Amniotic stem cell (primary cell): ENCODE results near the gene SLC2A9.

Experiments used
- DNase-seq: peaks from one replicate; lab custom pipeline; 2025; lab: John Stamatoyannopoulos, UW

The SLC2A9 gene

DNA sequence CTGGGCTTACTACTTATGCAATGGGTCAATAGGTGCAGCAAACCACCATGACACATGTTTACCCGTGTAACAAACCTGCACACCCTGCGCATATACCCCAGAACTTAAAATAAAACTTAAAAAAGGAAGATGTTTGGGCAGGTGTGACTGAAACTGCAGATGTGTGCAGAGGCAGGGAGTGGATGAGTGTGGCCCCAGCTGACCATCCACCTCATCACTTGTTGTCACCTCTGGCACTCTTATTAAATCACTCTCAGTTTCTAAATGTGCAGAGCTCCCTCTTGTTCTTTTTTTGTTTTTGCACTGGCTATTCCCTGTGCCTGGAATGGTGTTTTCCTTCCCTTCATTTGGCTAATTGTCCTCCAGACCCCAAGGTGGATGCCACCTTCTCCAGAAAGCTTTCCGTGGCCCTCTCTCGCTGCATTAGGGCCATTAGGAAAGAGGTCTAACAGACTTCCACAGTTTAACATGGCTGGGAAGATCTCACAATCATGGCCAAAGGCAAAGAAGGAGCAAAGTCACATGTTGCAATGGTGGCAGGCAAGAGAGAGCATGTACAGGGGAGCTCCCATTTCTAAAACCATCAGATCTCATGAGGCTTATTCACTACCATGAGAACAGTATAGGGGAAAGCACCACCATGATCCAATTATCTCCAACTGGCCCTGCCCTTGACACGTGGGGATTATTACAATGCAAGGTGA is 58.5 kb downstream of the SLC2A9 start:
- no peak for DNase-seq

DNA sequence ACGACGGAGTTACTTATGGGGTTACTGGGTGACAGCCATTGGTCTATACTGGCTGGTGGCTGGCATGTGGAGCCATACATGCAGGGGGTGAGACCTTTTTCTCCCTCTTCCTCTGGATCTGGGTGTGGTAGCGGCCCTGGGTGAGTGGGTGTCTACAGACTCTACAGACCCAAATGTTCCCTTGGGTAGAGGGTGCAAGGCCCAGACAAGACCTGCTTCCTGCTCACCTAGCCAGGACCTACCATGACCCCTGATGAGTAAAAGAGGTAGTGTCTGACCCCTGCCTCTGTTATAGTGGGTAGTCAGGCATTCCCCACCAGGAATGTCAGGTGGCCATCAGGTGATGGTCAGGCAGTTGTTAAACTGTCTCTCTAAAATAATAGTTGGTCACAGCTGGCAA is 66.8 kb downstream of the SLC2A9 start:
- DNase-seq = no peak

DNA sequence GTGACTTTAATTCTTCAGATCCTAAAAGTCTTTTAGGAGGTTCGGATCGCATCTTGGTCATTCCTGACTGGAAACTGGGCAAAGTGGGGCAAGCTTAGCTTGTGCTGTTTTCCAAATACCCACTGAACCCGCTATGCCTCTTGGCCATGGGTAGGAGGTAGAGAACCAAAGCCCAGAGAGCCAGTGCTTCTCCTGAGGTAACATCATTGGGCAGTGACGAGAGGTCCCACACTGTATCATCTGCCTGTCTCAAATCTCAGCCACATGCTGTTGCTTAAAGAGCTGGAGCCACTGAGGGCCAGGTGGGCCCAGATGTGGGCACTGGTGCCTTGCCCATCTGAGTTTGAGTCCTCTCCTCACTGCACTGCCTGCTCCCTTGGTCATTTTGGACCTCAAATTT is 68.2 kb downstream of the SLC2A9 start:
- no peak for DNase-seq

DNA sequence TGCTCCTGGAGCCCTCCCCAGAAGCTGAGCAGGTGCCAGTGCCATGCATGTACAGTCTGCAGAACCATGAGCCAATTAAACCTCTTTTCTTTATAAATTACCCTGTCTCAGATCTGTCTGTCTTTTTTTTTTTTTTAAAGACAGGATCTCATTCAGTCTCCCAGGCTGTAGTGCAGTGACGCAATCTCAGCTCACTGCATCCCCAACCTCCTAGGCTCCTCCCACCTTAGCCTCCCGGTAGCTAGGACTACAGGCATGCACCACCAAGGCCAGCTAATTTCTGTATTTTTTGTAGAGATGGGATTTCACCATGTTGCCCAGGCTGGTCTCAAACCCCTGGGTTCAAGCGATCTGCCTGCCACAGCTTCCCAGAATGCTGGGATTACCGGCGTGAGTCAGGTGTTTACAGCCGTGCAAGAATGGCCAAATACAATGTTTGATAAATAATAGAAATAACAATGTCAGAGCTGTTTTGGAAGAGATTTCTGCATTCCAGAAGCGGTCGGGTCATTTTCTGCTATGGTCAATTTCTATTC is 68.8 kb downstream of the SLC2A9 start:
- no peak for DNase-seq

DNA sequence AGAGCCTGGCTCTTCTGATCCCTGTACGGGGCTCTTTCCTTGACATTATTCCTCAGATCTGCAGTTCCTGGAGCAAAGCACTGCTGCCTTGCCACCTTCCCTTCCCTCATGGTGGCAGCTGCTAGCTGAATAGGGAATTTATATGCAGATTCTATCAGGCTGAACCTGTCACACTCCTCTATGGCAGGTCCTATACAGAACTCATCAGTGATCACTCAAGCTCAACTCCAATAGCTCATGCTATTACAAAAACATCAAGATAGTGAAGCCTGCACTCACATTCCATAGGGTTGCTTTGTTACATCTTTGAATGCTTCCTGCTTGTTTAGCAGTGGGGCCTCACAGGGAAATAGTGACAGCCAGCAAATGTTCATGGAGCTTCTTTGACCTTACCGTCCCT is 71.7 kb downstream of the SLC2A9 start:
- DNase-seq = no peak

DNA sequence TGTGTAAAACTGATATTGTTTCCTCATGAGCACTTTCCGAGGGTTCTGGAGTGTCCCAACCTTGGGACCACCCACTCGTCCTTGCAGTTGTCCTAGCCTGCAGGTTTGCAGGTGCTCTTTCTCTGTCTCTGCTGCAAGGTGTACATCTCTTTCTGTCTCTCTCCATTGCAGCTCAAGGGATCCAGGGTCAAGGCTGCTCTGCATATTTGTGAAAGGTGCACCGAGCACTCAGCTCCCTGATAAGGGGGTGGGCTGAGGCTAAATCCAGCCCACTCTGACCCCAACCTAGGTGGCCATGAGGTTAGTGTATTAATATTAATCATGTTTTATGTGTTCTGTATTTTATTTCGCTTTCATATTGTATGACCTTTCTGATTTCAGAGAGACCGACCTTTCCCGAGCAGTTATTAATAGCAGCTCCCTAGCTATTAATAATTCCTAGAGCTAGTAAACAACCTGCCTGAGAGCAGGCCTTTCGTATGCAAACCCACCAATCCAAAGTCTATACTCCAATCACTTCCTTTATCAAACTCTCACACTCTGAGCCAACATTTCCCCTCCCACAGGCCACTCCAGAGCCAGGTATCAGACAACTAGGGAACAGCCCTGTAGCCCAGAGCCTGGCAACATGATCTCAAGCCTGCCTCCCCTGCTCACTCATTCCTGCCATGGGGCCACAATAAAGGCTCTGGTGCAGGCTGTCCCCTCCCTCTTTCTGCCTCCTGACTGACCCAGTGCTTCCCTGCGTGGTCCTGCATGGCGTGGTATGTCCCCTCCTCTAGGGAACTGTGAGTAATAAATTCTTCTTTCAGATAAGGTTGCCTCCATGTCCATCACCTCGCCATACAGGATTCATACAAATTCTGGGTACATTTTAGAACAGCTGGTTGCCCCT is 73.9 kb downstream of the SLC2A9 start:
- DNase-seq = no peak

DNA sequence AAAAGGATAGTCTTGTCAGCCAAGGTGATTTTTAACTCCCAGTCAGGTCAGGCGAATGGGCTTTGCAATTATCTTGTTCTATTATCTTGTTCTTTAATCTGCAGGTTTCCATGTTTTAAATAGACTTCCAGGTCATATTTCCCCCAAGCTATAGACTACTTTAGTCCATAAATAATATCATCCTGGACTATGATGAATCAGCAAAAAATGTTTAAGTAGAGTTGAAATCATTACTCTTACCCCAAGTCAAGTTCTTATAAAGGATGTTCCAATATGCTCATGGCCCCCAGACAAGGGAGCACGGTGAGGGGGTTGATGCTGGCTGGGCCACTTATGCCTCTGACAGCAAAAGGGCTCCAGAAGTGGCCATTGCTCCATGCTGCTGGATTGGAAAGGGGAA is 75.1 kb downstream of the SLC2A9 start:
- no peak for DNase-seq

DNA sequence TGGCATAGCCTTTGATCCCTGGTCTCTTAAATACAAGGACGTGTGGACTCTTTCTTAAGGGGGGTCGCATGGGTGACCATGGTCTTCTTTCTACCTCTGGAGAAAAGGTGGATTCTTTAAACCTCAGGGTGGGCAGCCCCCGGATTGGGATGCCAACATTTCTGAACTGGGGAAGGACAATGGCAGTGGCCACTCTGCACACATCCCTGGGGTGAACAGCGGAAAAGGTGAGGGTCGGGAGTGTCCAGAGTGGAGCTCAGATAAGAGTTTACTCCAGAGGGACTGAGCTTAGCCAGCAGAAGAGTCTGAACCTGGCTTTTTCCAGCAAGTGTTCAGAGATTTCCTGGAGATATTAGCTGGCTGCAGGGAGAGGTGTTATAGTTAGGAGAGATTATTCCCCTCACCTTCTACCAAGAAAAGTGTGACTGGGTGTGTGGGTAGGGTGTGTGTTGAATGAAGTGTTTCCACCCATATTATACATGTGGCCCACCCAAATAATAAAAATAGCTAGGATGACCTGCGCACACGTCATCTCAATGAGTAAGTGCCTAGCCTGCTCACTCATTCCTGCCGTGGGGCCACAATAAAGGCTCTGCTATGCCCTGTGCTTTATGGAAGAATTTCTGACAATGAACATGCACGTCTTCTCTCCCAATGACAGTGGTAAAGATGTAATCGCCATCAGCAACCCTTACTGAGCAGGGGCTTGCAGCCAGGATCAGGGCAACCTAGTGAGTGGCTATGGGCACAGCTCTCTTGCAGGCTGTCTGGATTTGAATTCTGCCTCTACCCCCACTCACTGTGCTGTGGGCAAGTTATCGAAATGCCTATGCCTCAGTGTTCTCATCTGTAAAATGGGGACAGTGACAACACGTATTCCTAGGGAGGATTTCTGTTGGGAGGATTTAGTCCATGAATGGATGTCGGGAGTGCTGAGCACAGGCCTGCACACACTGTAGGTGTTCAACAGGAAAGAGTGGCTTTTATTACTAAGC is 76.6 kb downstream of the SLC2A9 start:
- no peak for DNase-seq

DNA sequence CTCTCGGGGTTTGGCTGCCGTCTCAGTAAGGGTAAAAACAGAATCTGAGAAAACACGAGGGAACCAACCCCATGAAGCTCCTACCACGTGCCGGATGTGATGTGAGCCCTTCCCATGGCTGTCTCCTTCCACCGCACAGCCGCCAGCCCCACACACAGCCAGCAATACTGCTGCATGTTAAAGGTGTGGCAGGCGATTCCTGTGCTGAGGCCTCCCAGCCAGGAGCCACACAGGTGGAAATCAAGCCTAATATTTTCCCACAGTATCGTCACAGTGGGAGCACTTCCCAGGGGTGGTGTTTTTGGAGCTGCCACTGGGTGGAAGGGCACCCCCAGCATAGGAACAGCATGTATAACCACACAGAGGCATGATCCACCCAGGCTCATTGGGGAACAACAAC is 77.5 kb downstream of the SLC2A9 start:
- no peak for DNase-seq

DNA sequence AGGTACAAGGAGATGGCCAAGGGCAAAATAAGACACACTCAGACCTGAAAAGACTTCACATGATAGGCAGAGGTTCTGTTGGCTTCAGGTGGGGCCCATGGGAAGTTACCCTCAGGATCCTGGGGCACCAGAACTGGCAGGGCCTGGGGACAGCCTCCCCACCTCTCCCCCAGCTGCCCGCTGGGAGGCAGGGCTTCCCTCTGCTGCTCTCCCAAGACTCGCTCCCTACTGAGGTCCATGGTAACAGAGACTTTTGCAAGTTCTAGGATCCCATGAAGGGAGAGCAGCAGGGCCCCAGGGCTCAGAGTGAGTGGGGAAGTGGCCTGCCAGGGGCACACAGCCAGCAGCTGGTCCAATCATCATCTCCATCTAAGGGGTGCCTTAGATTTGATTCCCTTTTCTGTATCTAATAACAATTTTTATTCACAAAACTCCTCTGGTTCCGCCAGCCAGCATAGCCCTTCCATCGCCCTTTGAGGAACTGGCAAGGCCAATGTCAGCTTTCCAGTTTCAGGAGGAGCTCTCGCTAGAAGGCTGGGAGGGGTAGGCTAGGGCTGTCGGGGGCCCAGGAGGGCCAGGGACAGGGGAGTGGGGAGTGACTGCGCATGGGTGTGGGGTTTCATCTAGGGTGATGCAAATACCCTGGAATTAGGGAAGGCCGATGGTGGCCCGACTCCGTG is 78.2 kb downstream of the SLC2A9 start:
- no peak for DNase-seq

DNA sequence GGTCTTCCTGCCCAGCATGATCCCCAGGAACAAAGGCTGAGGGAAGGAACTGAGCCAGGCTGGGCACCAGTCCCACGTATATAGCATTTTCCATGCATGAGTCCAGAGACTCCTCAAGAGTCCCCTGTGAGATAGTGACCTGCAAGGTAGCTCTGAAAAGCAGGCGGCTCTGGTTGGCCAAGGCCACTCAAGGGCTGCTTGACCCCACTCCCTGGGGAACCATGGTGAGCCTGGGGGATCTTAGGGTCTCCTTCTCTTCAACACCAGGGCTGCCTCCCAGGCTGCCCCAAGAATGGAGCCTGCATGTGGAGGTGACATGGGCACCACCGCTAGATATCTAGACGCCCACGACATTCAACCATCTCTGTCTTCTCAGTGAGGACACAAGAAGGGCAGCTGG is 79.2 kb downstream of the SLC2A9 start:
- no peak for DNase-seq

DNA sequence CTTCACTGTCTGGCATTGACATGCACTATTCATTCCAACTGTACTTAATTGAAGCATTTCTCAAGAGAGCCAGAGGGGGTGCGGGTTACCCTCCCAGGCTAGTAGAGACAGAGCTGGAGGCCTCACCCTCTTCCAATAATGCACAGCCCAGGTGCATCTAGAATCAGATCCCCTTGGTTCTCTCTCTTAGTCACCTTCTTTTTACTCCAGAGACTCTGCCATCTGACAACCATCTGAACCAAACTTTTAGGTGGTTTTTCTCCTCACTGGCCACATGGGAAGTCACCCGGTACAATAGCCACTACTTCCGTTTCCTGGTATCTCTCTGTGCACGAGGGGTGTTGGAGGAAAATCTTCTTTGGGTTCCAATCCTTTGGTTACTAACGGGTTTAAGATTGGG is 81.3 kb downstream of the SLC2A9 start:
- no peak for DNase-seq

DNA sequence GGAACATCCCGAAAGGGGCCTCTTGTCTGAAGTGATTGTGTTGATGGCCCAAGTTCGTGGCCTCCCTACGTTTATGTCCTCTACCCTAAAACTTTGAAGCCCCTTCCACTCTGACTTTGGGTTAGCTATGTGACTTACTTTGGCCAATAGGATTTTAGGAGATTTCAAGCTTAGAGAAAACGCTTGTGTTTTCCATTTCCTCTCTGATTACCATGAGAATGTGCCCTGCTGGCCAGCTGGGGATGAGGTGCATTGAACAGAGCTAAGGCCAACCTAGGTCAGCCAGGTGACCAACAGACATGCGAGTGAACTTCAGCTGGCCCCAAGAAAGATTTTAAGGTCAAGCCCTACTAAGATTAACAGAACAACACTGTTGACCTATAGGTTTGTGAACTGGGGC is 82.4 kb downstream of the SLC2A9 start:
- no peak for DNase-seq

DNA sequence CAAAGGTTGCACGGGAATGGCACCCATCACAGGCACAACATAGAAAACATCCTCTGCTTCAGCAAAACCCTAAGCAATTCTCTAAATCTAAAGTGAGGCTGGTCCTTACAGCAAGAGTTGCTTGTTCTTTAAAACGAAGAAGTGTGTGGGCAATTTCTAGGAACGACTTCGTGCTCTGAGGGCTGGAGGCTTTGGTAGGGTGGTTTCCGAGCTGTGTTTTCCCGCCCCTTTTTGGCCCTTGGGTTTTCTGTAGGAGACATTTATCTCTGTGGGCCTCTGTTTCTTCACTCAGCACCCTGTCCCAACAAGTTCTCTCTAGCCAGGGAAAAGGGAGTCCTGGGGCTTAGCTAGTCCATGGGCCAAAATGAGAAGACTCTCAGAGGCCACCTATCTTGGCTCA is 84.2 kb downstream of the SLC2A9 start:
- no peak for DNase-seq

DNA sequence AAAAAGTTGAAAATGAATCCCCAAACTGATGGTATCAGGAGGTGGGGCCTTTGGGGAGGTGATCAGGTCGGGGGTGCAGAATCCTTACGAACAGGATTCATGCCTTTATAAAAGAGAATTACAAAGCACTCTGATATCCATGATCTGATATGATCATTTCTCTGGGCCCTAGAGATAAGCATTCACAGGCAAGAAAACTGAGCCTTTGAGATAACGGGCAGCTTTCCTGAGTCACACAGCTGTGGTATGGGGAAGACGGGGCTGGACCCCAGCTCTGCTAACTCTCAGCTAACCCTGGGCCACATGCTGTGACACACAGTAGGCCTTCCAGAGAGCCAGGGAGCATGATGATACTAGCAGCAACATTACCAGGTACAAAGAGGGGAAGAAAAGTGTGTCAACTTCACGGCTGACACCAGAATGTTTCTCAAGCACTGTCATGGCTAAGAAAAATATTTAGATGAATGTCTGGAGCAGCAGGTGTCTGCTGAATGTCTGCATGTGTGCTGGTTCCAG is 85.1 kb downstream of the SLC2A9 start:
- DNase-seq = no peak

DNA sequence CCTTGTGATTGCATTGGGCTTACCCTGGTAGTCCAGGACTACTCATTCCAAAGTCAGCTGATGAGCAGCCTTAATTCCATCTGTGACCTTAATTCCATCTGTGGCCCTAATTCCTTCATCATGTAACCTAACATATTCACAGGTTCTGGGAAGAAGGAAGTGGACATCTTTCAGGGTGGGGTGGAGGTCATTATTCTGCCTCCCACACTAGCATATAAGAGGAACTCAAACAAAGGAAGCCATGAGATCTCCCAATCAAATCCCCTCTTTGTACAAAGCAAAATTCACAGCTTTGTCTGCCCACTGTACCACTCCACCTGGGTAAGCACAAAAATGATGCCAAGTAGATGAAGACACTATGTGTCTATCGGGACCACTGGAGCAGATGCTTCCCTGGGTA is 87.3 kb downstream of the SLC2A9 start:
- DNase-seq = no peak

DNA sequence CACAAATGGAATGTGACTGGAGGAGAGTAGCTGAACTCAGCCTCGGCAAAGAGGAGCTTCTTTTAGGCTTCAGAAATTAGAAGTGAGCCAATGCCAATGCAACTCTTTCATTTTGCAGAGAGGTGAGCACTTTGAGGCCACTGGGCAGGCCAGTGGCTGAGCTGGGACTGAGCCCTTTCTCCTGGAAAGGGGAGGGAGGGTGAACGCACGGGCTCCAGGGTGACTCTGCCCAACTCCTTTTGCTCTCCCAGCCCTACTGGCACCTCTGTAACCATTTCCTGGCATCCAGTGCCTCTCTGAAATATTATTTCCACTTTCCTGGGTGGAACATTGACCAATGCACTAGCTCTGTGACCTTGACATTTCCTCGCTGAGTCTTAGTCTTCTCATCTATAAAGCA is 88.1 kb downstream of the SLC2A9 start:
- DNase-seq = no peak

DNA sequence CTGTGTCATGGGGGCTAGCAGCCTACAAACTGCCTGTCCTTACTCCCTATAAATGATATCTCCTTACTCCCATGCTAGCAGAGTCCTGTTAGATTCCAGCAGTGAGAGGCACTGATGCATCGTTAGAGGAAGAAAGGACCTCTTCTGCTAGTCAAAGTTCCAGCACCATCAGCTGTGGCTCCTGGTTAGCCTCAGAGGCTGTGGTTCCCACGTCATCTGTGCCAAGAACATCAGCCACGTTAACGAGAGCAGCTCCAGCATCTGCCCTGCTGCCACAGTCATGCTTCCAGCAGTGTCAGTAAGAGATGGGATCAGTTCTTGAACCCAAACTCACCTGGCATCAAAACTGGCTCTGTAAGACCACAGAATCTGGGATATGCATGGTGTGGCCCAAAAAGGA is 88.5 kb downstream of the SLC2A9 start:
- no peak for DNase-seq

DNA sequence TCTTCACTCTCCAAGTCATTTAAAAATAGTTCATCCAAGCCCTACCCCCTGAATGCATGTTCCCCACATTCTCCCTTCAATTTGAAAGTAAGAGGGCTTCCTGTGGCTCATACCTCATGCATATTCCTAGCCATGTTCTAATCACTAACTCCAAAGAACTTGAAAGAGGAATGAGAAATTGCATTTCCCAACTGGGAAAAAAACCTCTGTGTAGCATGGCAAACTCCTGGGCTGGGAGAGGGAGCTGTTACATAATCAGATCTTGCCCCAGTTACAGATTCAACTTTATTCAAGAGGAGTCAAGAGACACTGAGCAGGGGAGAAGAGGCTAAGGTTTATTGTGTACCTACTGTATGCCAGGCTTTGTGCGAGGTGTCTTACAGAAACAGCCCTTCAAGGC is 90.2 kb downstream of the SLC2A9 start:
- DNase-seq = no peak

DNA sequence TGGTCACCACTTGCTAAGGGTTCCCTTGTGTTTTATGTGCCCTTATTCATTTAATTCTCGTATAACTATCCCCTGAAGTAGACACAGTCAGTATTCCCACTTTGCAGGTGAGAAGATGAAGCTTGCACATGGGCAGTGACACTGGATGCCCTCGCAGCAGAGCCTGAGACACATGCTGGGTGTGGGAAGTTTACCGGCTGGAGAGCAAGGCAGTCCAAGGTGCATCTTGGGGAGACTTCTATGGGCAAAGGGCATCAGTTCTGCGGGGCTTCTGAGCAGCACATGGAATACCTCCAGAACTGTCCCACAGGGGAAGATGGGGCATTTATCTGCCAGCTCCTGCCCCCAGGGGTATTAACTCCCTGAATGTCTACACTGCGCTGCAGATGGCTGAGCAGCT is 92.2 kb downstream of the SLC2A9 start:
- DNase-seq = no peak

DNA sequence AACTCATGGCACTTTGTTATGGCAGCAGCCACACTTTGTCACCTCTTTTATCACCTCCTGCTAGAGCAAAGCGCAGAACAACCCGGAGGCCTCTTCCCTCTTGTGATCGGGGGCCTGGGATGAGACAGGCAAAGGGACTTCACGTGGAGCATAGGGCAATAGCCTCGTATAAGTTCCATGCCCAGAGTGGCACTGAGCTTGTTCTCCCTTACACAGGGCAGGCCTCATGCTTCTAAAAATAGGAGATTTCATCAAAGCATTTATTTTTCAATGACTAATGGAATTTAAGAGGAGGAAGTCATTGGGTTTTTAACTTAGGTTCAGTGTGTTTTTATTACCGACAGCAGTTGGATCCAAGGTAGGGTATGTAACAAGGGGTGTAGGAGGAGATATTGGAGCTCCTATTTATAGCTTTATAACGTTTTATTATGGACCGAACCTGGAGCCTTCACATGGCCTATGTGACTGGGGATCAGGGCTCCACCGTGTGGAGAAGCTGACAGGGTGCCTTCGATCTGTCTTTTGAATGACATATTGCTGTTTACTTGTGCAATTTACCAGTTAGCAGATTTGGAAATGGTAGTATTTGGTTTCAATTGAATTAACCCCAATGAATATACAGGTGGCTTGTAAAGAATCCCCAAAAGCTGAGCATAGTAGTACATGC is 93.8 kb downstream of the SLC2A9 start:
- no peak for DNase-seq
